HCT116 (cell line): ENCODE measurements around the gene CSNK1D.
A peak's percentile ranks its signal among the peaks of the same experiment; 100 is the strongest.

ENCODE experiments used
- POLR2A ChIP-seq: IDR thresholded peaks from 2 replicates; pipeline ENCODE4 v1.7.0; 2011; ENCODE audit warnings: borderline replicate concordance; ENCODE audit not compliant: insufficient read depth, insufficient read length; ENCODE audit errors: extremely low read depth
- POLR2AphosphoS5 ChIP-seq: IDR thresholded peaks from 2 replicates; pipeline ENCODE4 v1.6.1; 2011; ENCODE audit warnings: mild to moderate bottlenecking, low read depth, low read length, moderate library complexity
- REST ChIP-seq: IDR thresholded peaks from 2 replicates; pipeline ENCODE4 v1.6.1; 2012; ENCODE audit warnings: low read depth
- TF ChIP-seq, protein P1 (sequence below), 3 experiments: fragments of 200-600 bp in 1 of 3; sonication (generic) in 1 of 3; IDR thresholded peaks in 2 of 3; conservative IDR thresholded peaks in 1 of 3; 2 replicates each; pipeline ENCODE4 v1.5.1; 2012 to 2017; ENCODE audit warnings: low read depth in 2 of 3, low read length in 2 of 3, antibody characterized with exemption in 1 of 3, borderline replicate concordance in 1 of 3, control low read depth in 1 of 3, mild to moderate bottlenecking in 1 of 3, mixed read lengths in 1 of 3, mixed run types in 1 of 3, moderate library complexity in 1 of 3; ENCODE audit not compliant: insufficient read depth in 1 of 3

- TF ChIP-seq, protein P1, sequence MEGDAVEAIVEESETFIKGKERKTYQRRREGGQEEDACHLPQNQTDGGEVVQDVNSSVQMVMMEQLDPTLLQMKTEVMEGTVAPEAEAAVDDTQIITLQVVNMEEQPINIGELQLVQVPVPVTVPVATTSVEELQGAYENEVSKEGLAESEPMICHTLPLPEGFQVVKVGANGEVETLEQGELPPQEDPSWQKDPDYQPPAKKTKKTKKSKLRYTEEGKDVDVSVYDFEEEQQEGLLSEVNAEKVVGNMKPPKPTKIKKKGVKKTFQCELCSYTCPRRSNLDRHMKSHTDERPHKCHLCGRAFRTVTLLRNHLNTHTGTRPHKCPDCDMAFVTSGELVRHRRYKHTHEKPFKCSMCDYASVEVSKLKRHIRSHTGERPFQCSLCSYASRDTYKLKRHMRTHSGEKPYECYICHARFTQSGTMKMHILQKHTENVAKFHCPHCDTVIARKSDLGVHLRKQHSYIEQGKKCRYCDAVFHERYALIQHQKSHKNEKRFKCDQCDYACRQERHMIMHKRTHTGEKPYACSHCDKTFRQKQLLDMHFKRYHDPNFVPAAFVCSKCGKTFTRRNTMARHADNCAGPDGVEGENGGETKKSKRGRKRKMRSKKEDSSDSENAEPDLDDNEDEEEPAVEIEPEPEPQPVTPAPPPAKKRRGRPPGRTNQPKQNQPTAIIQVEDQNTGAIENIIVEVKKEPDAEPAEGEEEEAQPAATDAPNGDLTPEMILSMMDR (IDR thresholded peaks at IDR 0.05 in 2 of 3, conservative IDR thresholded peaks at IDR 0.05 in 1 of 3; ENCODE audit: borderline replicate concordance in 1 of 3, insufficient read depth in 1 of 3, low read depth in 2 of 3, low read length in 2 of 3): no peak
- no peak for TF ChIP-seq REST
- no peak for TF ChIP-seq POLR2A
- TF ChIP-seq POLR2AphosphoS5: peak; percentile 18; the same call in 1 of the 2 replicates
Observed at GRCh38 chr17:82234211-82235055, 39.1 kb downstream of the CSNK1D start.
